ENCODE measurements around the gene C10orf71.

Gene C10orf71

GRCh38 chr10:49273082-49273465, 25.9 kb upstream of the C10orf71 start:
- no peak for DNase-seq

GRCh38 chr10:49273626-49274025, 25.3 kb upstream of the C10orf71 start:
- no peak for DNase-seq

DNA sequence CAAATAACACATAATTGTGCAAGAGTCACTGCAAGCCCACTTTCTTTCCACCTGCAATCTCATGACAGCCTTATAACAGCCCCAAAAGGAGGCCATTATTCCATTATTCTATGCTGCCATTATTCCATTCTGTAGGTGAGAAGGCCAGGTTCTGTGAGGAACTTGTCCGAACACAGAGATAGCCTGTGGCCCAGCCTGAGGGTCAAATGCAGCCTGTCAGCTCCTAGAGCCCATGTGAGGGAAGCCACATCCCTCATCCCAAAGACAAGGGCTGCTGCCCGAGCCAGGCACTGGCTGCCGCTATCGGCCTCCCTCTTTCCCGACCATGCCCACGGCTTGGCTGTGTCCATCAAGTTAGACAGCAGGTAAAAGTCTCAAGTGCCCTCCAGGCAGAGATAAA, 24.1 kb upstream of the C10orf71 start:
- DNase-seq, result no peak

GRCh38 chr10:49275896-49276295, 23.1 kb upstream of the C10orf71 start:
- no peak for DNase-seq

DNA sequence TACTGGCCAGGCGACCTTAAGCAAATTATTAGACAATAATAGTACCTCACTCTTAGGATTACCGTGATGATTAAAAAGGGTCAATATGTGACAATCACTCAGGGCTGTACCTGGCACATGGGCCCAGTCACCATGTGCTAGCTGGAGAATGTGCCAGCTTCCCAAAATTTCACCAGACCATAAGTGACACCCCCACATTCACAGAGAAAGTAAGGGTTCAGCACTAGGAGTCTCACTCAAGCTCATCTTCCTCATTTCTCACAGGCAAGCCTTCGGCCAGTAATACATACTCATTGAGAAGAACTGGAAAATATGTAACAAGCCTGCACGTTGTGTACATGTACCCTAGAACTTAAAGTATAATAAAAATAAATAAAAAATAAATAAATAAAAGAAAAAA, 22.4 kb upstream of the C10orf71 start:
- no peak for DNase-seq

DNA sequence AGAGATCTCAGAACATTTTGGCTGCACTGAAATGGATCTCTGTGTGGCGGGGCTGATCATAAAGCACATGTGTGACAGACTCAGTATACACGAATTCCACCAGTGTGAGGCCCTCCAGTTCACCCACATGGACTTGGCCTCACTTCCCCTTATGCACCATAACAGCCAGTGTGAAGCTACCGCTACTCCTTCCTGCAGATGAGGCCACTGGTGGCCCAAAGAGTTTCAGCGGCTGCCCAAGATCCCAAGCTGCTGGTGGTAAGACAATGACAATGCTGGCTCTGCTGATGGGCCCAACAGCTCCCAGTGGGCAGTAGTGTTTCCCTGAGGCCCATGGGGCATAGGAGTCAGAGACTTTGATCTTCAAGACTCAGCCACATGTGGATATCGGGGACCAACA, 21.0 kb upstream of the C10orf71 start:
- no peak for DNase-seq

DNA sequence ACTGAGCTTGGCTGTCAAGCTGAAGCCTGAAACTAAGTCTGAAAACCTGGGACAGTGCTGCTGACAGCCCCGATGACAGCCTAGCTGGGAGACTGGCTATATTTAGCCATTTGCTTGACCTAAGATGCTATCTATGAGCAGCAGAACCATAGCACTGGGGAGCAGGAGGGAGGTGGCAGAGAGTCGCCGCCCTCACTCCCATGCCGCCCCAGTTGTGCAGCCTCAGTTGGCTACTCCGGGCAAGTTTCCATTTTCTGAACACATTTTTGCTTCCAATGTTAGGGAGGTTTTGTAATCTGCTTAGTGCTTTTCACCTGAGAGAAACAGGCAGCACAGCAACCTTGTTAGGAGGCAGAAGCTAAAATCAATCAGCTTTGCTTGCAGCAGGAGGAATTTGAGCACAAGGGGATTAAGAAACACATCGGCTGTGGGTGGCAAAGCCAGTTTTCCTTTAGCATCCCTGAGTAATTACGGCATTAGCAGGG, 20.4 kb upstream of the C10orf71 start:
- DNase-seq, result no peak

- DNase-seq, result no peak
Measured at GRCh38 chr10:49279015-49279880, 19.7 kb upstream of the C10orf71 start.

DNA sequence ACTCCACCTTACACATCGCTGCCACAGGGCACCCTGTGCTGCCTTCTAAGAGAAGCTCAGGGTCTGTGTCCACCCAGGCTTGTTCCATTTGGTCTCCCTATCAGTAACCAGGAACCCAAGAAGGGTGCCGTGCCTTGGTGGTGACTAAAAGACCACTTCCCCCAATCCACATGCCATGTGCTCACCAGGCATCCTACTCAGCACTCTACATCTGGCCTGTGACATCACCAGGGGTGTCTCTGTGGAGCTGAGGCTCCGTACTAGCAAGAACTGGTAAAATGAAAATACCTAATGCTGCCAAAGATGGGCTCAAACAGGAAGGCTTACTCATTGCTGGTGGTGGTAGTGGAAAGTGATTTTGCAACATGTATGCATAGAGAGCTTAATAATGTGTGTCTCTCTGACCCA, 19.0 kb upstream of the C10orf71 start:
- no peak for DNase-seq

- DNase-seq, result no peak
Measured at GRCh38 chr10:49281461-49281860, 17.5 kb upstream of the C10orf71 start.

- no peak for DNase-seq
Measured at GRCh38 chr10:49282306-49282705, 16.7 kb upstream of the C10orf71 start.

- no peak for DNase-seq
Measured at GRCh38 chr10:49282879-49283341, 16.1 kb upstream of the C10orf71 start.

- DNase-seq, result no peak
Measured at GRCh38 chr10:49283491-49283890, 15.5 kb upstream of the C10orf71 start.

- no peak for DNase-seq
Measured at GRCh38 chr10:49284356-49284755, 14.6 kb upstream of the C10orf71 start.

- no peak for DNase-seq
Measured at GRCh38 chr10:49285232-49285631, 13.7 kb upstream of the C10orf71 start.

GRCh38 chr10:49286686-49287085, 12.3 kb upstream of the C10orf71 start:
- no peak for DNase-seq

GRCh38 chr10:49287689-49288340, 11.2 kb upstream of the C10orf71 start:
- no peak for DNase-seq

DNA sequence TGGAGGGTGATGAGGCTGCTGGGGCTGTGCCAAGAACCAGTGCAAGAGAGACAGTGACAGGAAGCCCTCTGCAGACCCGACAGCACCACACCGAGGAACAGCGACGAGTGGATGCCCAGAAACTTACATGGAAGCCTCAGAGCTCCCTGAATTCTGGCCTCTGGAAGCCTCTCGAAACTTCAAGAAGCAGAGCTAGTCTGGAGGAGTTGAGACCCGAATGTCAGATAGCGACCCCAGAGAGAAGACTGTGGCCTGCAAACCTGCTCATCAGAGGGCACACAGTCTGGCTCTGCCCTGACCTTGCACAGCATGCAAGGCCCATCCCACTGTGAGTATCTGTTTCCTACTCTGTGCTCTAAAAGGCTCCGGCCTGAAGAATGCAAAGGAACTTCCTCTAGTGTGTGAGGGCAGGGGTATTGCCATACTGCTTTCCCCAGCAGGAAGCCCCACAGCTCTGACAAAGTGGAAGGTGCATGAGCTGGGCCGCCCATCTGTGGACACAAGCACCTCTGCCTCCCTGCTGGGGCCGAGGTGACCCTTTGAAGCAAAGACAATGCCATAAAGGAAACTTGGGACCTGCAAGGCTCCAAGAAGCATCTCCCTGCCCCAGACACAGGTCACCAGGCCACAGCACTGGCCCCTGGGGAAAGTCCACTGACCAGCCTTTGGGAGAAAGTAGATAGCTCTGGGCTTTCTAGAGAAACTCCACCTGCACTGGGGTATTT, 10.5 kb upstream of the C10orf71 start:
- no peak for DNase-seq

GRCh38 chr10:49289480-49289879, 9.5 kb upstream of the C10orf71 start:
- DNase-seq, result no peak

DNA sequence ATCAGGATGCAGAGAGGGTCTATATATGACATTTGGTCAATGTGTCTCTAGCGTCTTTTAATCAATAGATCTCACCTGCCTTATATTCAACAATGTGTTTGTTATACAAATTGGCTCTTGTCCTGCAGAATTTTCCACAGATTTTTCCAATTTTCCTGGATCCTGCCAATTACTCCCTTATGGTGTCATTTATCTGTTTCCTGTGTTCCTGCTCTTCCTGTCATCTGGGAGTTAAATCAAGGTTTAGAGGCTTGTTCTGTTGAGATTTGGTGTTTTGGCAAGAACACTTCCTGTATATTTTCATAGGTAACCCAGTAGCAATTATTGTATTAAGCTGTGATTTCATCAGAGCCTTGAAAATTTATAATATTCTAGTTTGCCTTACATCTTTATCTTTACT, 8.8 kb upstream of the C10orf71 start:
- DNase-seq, result no peak

DNA sequence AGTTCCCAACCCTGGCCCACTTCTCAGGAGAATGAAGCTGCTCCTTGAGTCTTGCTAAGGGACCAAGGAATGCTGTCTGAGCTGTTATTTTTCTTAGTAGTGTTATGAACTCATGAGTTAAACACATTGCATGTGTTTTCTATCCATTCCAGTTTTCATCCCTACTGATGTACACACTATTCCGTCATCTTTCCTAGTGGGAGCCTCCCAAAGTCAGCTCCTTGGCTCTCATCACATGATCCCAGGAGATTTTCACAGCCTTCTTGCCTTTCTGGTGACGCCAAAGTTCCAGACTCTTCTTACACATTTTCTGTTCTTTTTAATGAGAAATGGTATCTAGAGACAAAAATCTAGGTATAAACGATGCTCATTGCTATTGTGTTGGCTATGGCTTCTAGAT, 8.4 kb upstream of the C10orf71 start:
- DNase-seq, result no peak

DNA sequence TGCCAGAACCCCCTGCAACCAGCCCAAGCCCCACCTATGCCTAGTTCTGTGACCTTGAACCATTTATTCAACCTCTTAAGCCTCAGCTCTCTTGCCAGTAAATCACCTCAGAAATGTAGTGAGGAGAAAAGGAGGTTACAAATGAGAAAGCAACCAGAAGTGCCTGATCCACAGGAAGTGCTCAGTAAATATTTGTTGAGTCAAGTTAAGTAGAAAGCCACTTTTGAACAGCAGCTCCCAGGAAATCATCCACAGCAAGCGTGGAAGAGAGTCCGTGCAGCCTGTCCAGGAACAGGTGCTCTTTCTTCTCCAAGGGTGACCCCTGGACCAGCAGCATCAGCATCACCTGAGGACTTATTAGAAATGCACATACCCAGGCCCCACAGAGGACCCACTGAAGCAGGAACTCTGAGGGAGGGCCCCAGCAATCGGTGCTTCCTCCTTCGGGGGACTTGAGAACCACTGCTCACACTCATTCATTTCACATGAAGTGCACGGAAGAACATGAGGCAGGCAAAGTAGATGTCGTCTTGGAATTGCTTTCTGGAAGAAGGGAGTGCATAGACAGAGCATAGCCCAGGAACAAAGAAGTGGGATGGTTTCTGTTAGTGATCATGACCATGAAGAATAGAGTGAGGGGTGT, 6.3 kb upstream of the C10orf71 start:
- DNase-seq, result no peak

GRCh38 chr10:49293208-49293603, 5.8 kb upstream of the C10orf71 start:
- DNase-seq, result no peak
